Epithelial cell of prostate (primary cell): ENCODE results near the gene STAT5A.
"Not testable (repeated sequence)": the region's sequence is repeated elsewhere in the genome, so short reads cannot be mapped to it uniquely, and the experiment has no call there.

Source experiments
- DNase-seq: peaks from one replicate; pipeline ENCODE4 v3.0.0-alpha.2; 2011; ENCODE audit warnings: low read depth, low spot score
- H3K27ac ChIP-seq: fragments of 450-650 bp; 2 replicates; pipeline ENCODE4 v1.5.1; 2017; ENCODE audit warnings: mild to moderate bottlenecking

STAT5A gene

DNA sequence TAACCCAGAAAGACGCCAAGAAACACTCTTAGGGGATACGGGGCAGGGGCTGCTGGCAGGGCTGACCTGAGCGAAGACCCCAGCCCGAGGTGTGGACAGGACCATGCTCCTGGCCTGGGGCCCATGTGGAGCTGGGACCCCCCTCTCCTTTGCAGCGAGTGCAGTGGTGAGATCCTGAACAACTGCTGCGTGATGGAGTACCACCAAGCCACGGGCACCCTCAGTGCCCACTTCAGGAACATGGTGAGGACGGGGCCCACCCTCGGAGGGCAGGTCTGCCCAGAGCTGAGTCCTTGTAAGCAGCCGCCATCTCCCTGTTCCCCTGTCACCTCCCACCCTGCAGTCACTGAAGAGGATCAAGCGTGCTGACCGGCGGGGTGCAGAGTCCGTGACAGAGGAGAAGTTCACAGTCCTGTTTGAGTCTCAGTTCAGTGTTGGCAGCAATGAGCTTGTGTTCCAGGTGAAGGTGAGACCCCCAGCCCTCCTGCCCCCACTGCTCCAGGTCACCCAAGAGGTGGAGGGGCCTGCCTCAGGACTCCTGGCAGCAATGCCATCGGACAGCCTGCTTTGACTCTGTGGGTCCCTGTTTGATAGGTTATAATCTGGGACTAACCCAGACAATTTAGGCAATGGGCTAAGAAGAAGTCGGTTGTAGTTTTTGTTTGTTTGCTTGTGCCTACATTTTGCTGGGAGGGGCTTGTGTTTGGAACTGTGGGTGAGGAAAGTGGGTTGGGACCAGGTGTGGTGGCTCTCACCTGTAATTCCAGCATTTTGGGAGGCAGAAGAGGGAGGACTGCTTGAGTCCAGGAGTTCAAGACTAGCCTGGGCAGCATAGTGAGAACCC is 16.1 kb downstream of the STAT5A start:
- no peak for DNase-seq
- no peak overlapping the region for H3K27ac ChIP-seq

DNA sequence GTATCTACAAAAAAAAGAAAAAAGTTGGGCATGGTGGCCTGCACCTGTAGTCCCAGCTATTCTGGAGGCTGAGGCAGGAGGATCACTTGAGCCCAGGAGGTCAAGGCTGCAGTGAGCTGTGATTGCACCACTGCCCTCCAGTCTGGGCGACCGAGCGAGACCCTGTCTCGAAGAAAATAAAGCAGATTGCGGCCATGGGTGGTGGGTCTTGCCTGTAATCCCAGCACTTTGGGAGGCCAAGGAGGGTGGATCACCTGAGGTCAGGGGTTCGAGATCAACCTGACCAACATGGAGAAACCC is 16.7 kb downstream of the STAT5A start:
- not testable (repeated sequence) for DNase-seq, H3K27ac ChIP-seq

DNA sequence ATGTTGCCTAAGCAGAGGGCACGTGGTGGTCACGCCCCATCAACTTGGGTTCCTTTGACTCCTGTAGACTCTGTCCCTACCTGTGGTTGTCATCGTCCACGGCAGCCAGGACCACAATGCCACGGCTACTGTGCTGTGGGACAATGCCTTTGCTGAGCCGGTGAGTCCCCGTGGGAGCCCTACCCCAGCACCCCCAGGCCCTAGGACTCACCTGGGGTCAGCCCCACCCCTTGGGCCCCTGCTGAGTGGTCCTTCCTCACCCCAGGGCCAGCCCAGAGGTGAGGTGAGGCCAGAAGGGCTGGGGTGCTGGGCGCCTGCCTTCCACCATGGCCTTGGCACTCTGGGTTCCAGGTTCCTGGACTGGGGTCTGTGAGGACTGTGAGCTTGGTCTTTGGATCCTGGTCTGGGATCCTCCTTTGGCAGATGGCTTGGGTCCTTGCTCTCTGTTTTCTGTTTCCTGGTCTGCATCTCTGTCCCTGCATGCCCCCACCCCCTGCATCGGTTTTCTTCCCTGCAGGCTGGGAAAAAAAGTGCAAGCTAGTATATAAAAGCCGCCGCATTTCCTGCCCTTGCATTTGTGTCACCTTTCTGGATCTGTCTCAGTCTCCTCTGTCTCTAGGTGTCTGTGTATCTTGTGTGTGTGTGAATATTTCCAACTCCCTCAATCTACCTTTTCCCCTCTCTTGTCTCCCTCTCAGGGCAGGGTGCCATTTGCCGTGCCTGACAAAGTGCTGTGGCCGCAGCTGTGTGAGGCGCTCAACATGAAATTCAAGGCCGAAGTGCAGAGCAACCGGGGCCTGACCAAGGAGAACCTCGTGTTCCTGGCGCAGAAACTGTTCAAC is 17.5 kb downstream of the STAT5A start:
- no peak for DNase-seq
- no peak overlapping the region for H3K27ac ChIP-seq

DNA sequence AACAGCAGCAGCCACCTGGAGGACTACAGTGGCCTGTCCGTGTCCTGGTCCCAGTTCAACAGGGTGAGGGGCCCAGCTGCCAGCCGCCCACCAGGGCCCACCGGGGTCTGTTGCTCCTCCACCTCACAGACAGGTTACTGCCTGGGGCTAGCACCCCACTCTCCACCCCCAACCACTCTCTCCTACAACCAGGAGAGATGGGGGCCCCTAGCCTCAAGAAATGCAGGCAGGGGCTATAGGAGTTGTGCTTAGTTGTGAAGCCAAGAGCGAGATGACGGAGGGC is 18.0 kb downstream of the STAT5A start:
- H3K27ac ChIP-seq: no peak overlapping the region
- no peak for DNase-seq

DNA sequence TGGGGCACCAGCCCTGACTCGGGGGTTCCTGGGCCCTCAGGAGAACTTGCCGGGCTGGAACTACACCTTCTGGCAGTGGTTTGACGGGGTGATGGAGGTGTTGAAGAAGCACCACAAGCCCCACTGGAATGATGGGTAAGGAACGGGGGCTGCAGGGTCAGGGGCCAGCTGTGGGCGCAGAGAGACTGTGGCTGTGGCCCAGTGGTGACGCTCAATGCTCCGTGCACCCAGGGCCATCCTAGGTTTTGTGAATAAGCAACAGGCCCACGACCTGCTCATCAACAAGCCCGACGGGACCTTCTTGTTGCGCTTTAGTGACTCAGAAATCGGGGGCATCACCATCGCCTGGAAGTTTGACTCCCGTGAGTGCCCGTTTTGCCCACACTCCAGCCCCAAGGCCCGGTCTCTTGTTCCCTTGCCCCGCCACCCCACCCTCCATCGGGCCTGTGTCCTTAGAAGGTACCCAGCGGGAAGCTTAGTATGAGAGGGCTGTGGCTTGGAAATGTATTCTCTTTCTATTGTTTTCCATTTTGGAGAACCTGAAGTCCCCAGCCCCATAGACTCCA is 19.1 kb downstream of the STAT5A start:
- H3K27ac ChIP-seq: no peak overlapping the region
- DNase-seq: no peak

DNA sequence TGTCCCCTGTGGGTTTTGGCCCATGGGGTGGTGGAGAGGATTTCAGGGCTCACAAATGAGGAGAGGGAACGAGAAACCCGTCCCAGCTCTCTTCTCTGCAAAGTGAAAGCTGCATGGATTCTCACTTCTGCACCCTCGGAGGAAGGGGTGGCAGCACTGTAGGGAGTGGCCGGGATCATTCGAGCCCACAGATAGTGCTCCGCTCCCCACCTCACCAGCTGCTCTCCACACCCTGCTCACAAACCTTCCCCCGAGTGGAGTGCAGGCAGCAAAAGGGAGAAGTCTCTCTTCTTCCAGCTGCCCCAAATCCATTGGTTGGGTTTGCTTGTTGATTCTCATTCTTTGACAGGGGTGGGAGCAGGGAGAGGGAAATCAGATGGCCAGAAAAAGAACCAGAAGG is 20.1 kb downstream of the STAT5A start:
- no peak for DNase-seq
- H3K27ac ChIP-seq: no peak overlapping the region

DNA sequence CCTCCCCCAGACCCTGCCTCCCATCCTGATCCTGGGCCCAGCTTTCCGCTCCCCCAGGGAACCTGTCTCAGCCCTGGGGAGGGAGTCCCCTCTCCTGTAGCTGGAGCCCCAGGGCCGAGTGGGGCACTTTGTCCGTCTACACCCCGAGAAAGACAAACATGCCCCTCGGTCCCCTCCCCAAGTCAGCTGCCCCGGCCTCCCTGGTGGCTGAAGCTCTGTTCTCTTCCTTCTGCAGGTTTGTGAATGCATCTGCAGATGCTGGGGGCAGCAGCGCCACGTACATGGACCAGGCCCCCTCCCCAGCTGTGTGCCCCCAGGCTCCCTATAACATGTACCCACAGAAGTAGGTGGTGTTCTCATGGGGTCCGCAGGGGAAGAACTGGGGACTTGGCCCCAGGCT is 20.8 kb downstream of the STAT5A start:
- no peak for DNase-seq
- H3K27ac ChIP-seq: no peak overlapping the region

DNA sequence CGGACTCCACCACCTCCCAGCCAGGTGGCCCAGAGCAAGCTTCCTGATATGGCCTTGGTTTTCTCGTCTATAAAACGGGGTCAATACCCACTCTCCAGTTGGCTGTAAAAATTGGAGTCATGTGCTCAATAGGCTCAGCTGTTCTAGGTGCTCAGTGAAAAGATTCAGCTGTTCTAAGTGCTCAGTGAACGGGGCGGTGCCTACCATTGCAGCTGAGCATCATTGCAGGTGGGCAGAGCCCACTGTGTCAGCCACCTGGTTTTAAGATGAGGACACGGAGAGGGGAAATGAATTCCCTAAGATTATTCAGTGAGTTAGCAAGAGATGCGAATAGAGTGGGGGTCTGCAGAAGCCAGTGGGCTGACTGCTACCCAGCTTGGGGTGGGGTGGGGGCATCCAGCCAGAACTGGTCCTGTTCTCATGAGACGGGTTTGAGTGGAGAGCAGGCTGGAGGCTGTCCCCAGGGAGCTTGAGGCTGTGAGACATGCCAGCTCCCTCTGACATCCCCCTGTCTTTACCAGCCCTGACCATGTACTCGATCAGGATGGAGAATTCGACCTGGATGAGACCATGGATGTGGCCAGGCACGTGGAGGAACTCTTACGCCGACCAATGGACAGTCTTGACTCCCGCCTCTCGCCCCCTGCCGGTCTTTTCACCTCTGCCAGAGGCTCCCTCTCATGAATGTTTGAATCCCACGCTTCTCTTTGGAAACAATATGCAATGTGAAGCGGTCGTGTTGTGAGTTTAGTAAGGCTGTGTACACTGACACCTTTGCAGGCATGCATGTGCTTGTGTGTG is 21.9 kb downstream of the STAT5A start:
- H3K27ac ChIP-seq: no peak overlapping the region
- DNase-seq: no peak

DNA sequence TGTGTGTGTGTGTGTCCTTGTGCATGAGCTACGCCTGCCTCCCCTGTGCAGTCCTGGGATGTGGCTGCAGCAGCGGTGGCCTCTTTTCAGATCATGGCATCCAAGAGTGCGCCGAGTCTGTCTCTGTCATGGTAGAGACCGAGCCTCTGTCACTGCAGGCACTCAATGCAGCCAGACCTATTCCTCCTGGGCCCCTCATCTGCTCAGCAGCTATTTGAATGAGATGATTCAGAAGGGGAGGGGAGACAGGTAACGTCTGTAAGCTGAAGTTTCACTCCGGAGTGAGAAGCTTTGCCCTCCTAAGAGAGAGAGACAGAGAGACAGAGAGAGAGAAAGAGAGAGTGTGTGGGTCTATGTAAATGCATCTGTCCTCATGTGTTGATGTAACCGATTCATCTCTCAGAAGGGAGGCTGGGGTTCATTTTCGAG is 22.5 kb downstream of the STAT5A start:
- no peak for DNase-seq
- H3K27ac ChIP-seq: no peak overlapping the region

DNA sequence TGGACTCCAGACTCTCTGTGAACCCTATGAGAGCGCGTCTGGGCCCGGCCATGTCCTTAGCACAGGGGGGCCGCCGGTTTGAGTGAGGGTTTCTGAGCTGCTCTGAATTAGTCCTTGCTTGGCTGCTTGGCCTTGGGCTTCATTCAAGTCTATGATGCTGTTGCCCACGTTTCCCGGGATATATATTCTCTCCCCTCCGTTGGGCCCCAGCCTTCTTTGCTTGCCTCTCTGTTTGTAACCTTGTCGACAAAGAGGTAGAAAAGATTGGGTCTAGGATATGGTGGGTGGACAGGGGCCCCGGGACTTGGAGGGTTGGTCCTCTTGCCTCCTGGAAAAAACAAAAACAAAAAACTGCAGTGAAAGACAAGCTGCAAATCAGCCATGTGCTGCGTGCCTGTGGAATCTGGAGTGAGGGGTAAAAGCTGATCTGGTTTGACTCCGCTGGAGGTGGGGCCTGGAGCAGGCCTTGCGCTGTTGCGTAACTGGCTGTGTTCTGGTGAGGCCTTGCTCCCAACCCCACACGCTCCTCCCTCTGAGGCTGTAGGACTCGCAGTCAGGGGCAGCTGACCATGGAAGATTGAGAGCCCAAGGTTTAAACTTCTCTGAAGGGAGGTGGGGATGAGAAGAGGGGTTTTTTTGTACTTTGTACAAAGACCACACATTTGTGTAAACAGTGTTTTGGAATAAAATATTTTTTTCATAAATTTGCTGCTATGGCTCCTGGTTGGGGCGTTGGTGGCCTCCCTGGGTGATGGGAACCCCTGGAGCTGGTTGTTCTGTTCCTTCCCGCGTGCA is 23.1 kb downstream of the STAT5A start:
- DNase-seq: no peak

DNA sequence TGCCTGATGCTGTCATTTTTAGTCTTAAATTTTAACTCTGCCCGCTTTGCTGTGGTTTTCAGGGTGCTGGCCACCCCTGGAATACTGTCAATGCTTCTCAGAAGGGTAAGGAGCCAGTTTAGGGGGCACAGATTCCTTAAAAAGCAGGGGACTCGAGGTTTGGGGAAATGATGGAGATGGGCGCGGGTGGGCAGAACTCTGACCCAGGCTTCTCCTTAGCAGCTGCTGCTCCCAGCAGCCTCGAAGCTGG is 23.7 kb downstream of the STAT5A start:
- no peak for DNase-seq
- no peak overlapping the region for H3K27ac ChIP-seq

More for the DNA sequence above, 23.1 kb downstream of the STAT5A start:
- H3K27ac ChIP-seq: no peak overlapping the region

DNA sequence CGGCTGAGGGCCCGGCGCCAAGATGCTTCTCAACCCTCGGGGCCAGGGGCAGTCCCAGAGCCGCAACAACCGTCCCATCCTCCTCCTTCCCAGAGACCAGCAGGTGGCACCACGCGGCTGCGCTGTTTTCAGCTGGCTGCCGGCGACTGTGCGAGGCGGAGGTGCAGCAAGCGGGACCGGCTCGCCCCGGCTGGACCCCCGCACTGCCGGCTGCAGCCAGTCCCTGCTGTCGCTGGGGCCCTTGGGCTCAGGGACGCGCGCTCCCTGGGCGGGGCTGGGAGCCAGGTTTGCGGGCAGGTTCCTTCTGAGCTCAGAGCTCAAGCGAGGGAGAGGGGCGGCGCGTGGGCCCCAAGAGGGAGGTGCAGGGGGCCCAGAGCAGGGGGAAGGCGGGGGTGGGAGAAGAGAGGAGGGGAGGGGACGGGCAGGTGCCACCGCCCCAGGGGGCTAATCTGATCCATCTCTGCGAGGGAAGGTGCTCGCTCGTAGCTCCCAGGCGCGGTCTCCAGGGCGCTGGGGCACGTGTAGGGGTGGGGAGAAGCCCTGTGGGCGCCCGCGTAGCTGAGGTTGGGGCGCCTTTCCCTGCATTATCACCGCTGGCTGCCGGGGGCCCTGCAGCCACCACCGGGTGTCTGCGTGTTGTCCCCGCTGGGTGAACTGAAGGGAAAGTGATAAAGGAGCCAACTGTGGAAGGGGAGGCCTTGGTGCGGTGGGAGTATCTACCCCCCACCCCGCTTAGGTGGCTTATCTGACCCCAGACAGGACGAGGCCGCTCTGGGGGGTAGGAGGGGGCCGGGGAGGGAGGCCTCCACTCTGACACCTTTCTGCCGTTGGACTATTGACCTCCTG is 24.2 kb downstream of the STAT5A start:
- no peak overlapping the region for H3K27ac ChIP-seq
- no peak for DNase-seq

DNA sequence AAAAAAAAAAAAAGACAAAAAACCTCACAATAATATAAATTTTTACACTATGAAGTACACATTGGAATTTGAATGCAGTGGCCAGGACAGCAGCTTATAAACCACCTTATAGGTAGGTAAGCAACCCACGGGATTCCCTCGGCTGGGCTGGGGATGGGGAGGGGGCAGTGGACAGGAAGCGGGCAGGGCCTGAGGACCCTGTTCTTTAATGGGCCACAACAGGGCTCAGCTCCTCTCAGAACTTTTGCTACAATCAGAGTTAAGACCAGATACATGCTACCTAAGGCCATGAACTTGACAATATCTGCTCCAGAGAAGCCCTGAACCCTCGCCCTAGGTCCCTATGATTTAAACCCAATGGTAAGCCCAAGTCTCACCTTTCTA is 25.1 kb downstream of the STAT5A start:
- DNase-seq: no peak
- H3K27ac ChIP-seq: no peak overlapping the region

DNA sequence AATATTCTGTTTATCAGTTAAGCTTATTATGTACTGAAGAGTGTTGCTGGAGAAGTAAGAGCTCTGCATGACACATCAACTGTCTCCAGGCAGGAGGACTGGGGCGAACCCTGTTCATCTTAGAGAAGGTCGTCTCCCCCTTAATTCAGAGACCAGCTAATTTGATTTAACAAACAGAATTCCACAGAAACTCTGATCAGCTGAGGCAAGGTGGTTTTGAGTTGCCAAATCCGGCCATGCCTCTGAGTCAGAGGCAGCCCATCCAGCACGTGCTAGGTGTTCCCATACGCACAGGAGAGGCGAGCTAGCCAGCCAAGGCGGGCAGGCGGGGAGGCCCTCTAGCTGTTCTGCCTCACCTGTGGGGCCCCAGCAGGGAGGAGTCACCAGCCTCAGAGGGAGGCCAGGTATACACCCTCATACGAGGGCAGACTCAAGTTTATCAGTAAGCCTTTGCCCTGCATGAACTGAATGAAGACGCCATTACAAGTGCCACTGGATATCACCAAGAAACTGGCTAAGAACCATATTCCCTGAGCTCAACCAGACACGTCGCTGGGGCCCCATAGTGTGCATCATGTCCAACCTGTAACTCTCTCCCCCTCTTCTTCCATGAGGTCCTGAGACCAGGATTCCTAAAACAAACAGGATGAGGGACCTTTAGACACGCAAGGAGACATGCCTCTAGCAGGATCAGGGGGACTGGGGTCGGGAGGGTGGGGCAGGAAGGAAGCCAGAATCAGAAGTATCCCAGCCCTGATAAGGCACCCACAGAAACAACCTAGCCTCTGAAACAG is 25.7 kb downstream of the STAT5A start:
- no peak overlapping the region for H3K27ac ChIP-seq
- DNase-seq: no peak

DNA sequence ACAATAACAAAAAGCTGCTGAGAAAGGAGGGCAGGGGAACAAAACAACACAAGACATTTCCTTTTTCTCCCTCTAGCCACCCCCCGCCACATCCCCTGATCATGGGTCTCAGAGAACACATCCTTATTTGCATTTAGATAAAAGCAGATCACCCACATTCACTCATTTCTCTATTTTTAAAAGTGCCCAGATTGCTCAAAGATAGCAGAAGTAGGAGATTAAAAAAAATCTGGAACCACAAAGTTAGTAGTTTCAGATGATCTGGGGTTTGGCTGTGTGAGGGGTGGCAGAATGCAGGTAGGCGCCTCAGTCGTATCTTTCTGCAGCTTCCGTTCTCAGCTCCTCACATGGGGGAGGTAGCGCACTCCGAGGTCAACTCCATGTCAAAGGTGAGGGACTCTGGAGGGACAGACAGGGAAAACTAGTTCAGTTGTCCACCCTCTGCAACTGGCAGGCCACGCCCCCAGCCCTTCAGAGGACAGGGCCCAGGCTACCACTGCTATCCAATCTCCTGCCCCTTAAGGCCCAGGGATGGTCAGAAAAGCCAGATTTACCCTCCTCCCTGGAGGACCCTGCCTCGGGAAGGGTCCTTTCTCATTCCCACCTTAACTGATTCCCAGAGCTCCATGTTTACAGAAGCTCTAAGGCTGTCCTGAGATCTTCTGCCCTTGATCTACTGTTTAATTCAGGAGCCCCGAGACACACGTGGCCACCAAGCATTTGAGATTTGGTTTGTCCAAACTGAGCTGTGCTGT is 27.3 kb downstream of the STAT5A start:
- H3K27ac ChIP-seq: no peak overlapping the region

DNA sequence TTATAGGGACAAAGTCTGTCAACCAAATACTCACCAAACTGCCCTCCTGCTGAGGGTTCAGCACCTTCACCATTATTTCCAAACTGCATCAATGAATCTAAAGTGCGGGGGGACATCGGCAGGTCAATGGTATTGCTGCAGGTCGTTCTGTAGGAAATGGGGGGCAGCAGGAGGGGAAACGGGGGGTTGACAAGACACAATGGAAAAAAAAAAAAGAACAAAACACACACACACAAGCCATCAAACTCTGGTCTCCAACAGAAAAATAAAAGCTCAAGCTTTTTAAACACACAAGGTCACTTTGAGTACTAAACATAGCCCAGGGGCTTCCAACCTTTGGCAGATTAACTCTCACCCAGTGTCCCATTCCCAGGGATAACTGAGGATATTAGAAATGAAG is 28.5 kb downstream of the STAT5A start:
- H3K27ac ChIP-seq: no peak overlapping the region
- no peak for DNase-seq

More for the DNA sequence above, 27.3 kb downstream of the STAT5A start:
- no peak for DNase-seq

DNA sequence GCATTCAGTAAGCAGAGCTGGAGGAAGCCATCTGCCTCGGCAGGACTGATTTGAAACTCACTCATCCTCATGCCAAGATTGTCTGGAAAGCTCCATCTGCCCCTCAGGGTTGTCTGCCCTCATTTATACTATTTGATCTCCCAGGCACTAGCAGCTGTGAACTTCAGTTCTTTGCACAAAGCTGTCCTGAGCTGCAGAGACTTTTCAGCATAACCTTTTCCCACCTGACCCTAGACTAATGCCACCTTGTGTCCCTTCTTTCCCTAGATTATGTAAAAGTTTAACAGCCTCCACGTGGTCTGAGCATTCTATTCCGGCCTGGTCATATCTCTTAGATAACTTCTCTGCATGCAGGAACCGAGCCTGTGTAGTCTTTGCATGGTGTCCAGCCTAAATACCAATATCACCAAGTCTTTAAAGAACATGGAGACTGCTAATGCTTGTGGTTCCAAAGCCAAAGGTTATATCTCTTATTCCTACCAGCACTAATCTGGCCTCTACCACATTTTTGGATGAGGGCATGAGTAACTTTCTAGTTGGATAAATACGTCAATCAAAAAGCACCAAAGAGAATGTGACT is 29.1 kb downstream of the STAT5A start:
- no peak for DNase-seq
- H3K27ac ChIP-seq: no peak overlapping the region

DNA sequence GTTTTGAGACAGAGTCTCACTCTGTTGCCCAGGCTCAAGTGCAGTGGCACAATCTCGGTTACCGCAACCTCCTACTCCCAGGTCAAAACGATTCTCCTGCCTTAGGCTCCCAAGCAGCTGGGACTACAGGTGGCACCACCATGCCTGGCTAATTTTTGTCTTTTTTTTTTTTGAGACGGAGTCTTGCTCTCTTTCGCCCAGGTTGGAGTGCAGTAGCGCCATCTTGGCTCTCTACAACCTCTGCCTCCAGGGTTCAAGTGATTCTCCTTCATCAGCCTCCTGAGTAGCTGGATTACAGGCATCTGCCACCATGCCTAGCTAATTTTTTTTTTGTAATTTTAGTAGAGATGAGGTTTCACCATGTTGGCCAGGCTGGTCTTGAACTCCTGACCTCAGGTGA is 29.7 kb downstream of the STAT5A start:
- H3K27ac ChIP-seq, DNase-seq: not testable (repeated sequence)
